ACC112 (cell line): ENCODE measurements around the gene NRIP3.

Experiments used
- H2AFZ ChIP-seq: fragments of 200-600 bp; sonication (generic); one replicate; pipeline ENCODE4 v1.6.0; 2017; ENCODE audit warnings: antibody characterized with exemption, low read length; ENCODE audit not compliant: unreplicated experiment
- H3K27ac ChIP-seq: fragments of 200-600 bp; sonication (generic); 2 replicates; pipeline ENCODE4 v1.5.1; 2014; ENCODE audit warnings: low read depth, mild to moderate bottlenecking, antibody characterized with exemption, low read length, moderate library complexity
- H3K27me3 ChIP-seq: fragments of 200-600 bp; sonication (generic); 2 replicates; pipeline ENCODE4 v1.6.1; 2014; ENCODE audit warnings: mild to moderate bottlenecking, antibody characterized with exemption, low read length, moderate library complexity, mixed read lengths; ENCODE audit not compliant: insufficient read depth
- H3K36me3 ChIP-seq: fragments of 200-600 bp; sonication (generic); 2 replicates; pipeline ENCODE4 v1.6.1; 2016; ENCODE audit warnings: mild to moderate bottlenecking, antibody characterized with exemption, low read length, moderate library complexity, mixed read lengths; ENCODE audit not compliant: insufficient read depth
- H3K4me1 ChIP-seq: fragments of 200-600 bp; sonication (generic); one replicate; pipeline ENCODE4 v1.6.1; 2016; ENCODE audit warnings: low read length, mixed read lengths; ENCODE audit not compliant: insufficient read depth, unreplicated experiment, control insufficient read depth
- H3K4me3 ChIP-seq: fragments of 200-600 bp; sonication (generic); 2 replicates; pipeline ENCODE4 v1.5.1; 2014; ENCODE audit warnings: mild to moderate bottlenecking, low read depth, low read length
- H3K79me2 ChIP-seq: fragments of 200-600 bp; sonication (generic); one replicate; pipeline ENCODE4 v1.6.0; 2016; ENCODE audit warnings: low read length; ENCODE audit not compliant: control insufficient read depth, unreplicated experiment, insufficient read depth

The NRIP3 gene

GRCh38 chr11:9037963-9038362, 34.2 kb upstream of the NRIP3 start:
- no peak overlapping the region for H2AFZ ChIP-seq
- H3K27me3 ChIP-seq, result no peaks in the 10 kb centered on the region; the same call in 1 of the 2 replicates
- H3K36me3 ChIP-seq, result no peaks in the 10 kb centered on the region
- H3K4me3 ChIP-seq, result no peak overlapping the region
- H3K79me2 ChIP-seq, result no peaks in the 10 kb centered on the region
- no peaks in the 10 kb centered on the region for H3K4me1 ChIP-seq
- H3K27ac ChIP-seq, result no peak overlapping the region

- Histone ChIP-seq H3K4me1 (no peaks in the 10 kb centered on the region), H3K27me3 (no peaks in the 10 kb centered on the region; the same call in 1 of the 2 replicates), H3K4me3 (no peak overlapping the region), H2AFZ (no peak overlapping the region), H3K79me2 (no peaks in the 10 kb centered on the region), H3K36me3 (no peaks in the 10 kb centered on the region), H3K27ac (no peak overlapping the region)
Measured at GRCh38 chr11:9037046-9037780, 33.4 kb upstream of the NRIP3 start.

GRCh38 chr11:9030601-9031000, 26.8 kb upstream of the NRIP3 start:
- Histone ChIP-seq H3K4me1 (no peaks in the 10 kb centered on the region), H3K4me3 (no peak overlapping the region), H3K27me3 (no peaks in the 10 kb centered on the region), H3K27ac (no peak overlapping the region), H3K36me3 (no peaks in the 10 kb centered on the region), H3K79me2 (no peaks in the 10 kb centered on the region), H2AFZ (no peak overlapping the region)

GRCh38 chr11:9029422-9029821, 25.6 kb upstream of the NRIP3 start:
- H3K4me3 ChIP-seq, result no peak overlapping the region
- no peaks in the 10 kb centered on the region for H3K79me2 ChIP-seq
- H3K27me3 ChIP-seq, result no peaks in the 10 kb centered on the region
- H3K4me1 ChIP-seq, result no peaks in the 10 kb centered on the region
- H3K27ac ChIP-seq, result no peak overlapping the region
- no peaks in the 10 kb centered on the region for H3K36me3 ChIP-seq
- H2AFZ ChIP-seq, result no peak overlapping the region

- Histone ChIP-seq H3K27ac (no peak overlapping the region), H3K4me1 (no peaks in the 10 kb centered on the region), H3K79me2 (no peaks in the 10 kb centered on the region), H2AFZ (no peak overlapping the region), H3K36me3 (no peaks in the 10 kb centered on the region), H3K27me3 (no peaks in the 10 kb centered on the region), H3K4me3 (no peak overlapping the region)
Measured at GRCh38 chr11:9028581-9028980, 24.8 kb upstream of the NRIP3 start.

GRCh38 chr11:9025101-9025850, 21.5 kb upstream of the NRIP3 start:
- Histone ChIP-seq H3K4me3 (no peak overlapping the region), H2AFZ (no peak overlapping the region), H3K36me3 (no peaks in the 10 kb centered on the region), H3K4me1 (no peaks in the 10 kb centered on the region), H3K79me2 (no peaks in the 10 kb centered on the region), H3K27ac (no peak overlapping the region), H3K27me3 (0 out of 2 replicates have a peak, but pooled peaks cover 4% of the 10 kb centered on the region)

- H3K36me3 ChIP-seq, result no peaks in the 10 kb centered on the region
- H2AFZ ChIP-seq, result no peak overlapping the region
- H3K4me1 ChIP-seq, result no peaks in the 10 kb centered on the region
- no peak overlapping the region for H3K27ac ChIP-seq
- H3K79me2 ChIP-seq, result no peaks in the 10 kb centered on the region
- 0 out of 2 replicates have a peak, but pooled peaks cover 4% of the 10 kb centered on the region for H3K27me3 ChIP-seq
- no peak overlapping the region for H3K4me3 ChIP-seq
Measured at GRCh38 chr11:9022961-9023680, 19.3 kb upstream of the NRIP3 start.

- peaks cover 2% of the 10 kb centered on the region for H3K4me1 ChIP-seq
- no peak overlapping the region for H3K4me3 ChIP-seq
- H3K79me2 ChIP-seq, result no peaks in the 10 kb centered on the region
- H2AFZ ChIP-seq, result no peak overlapping the region
- H3K36me3 ChIP-seq, result no peaks in the 10 kb centered on the region
- H3K27ac ChIP-seq, result no peak overlapping the region
- 0 out of 2 replicates have a peak, but pooled peaks cover 4% of the 10 kb centered on the region for H3K27me3 ChIP-seq
Measured at GRCh38 chr11:9020916-9021315, 17.1 kb upstream of the NRIP3 start.

- peaks cover 5% of the 10 kb centered on the region for H3K4me1 ChIP-seq
- no peak overlapping the region for H3K27ac ChIP-seq
- 0 out of 2 replicates have a peak, but pooled peaks cover 4% of the 10 kb centered on the region for H3K27me3 ChIP-seq
- no peak overlapping the region for H2AFZ ChIP-seq
- H3K79me2 ChIP-seq, result no peaks in the 10 kb centered on the region
- no peaks in the 10 kb centered on the region for H3K36me3 ChIP-seq
- H3K4me3 ChIP-seq, result no peak overlapping the region
Measured at GRCh38 chr11:9019861-9020260, 16.1 kb upstream of the NRIP3 start.

GRCh38 chr11:9017773-9018172, 14.0 kb upstream of the NRIP3 start:
- H3K27ac ChIP-seq, result no peak overlapping the region
- H2AFZ ChIP-seq, result no peak overlapping the region
- H3K79me2 ChIP-seq, result no peaks in the 10 kb centered on the region
- no peak overlapping the region for H3K4me3 ChIP-seq
- 0 out of 2 replicates have a peak, but pooled peaks cover 1% of the 10 kb centered on the region for H3K27me3 ChIP-seq
- no peaks in the 10 kb centered on the region for H3K36me3 ChIP-seq
- H3K4me1 ChIP-seq, result peaks cover 5% of the 10 kb centered on the region
